NCI-H2171 (cell line): ENCODE measurements around the gene RPS19.
"Not testable (repeated sequence)": the region's sequence is repeated elsewhere in the genome, so short reads cannot be mapped to it uniquely, and the experiment has no call there.

ENCODE experiments used
- DNase-seq: peaks from one replicate; lab custom pipeline; 2025; lab: John Stamatoyannopoulos, UW

Gene RPS19

GRCh38 chr19:41860419-41861115 is 512 bp downstream of the RPS19 start:
- DNase-seq = no peak

- no peak for DNase-seq
Measured at GRCh38 chr19:41861116-41861768, 1.2 kb downstream of the RPS19 start.

- no peak for DNase-seq
Measured at GRCh38 chr19:41861846-41862245, 1.8 kb downstream of the RPS19 start.

GRCh38 chr19:41862445-41862986 is 2.5 kb downstream of the RPS19 start:
- no peak for DNase-seq

DNA sequence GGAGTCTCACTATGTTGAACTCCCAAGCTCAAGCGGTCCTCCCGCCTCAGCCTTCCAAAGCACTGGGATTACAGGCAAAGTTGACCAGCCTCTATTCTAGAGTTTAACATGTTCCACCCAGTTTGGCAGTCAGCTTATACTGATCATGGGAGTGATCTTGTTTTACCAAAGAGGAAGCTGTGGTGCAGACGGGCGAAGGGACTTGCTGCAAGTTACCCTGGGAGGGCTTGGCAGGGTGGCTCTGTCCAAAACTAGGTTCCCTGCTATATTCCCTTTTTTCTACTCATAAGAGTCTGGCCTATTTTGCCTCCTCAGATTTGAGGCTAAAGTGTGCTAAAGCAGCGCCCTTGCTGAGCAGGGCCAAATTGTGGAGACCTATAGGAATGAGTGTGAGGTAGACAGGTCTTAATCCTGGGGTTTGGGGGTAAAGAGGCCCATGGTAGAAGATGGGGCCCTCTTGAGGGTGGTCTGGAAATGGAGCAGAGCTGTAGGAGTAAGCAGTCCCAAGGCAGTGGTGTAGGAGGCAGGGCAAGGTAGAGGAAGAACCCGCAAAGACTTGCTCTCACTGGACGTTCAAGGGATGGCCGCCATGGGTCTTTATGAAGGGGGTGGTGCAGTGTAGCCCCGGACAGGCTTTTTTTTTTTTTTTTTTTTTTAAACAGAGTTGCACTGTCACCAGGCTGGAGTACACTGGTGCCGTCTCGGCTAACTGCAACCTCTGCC is 3.3 kb downstream of the RPS19 start:
- DNase-seq = no peak

- DNase-seq = no peak
Measured at GRCh38 chr19:41864374-41864773, 4.3 kb downstream of the RPS19 start.

DNA sequence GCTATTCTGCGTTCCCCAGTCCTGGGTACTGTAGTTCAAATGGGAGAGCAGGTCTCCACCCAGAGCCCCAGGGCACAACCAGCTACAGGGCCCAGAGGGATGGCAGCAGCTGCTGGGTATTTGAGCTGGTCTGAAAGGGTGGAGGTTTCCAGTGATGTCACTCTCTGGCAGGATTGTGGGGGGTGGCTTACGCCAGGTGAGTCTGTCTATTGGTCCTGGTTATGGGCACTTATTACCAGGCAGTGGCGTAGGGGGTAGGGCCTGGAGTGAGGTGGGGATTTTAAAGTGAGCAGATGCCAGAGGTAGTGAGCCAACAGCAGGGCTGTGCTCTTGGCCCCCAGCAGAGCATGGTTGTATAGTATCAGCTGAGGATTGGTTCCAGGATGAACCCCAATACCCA is 6.2 kb downstream of the RPS19 start:
- no peak for DNase-seq

DNA sequence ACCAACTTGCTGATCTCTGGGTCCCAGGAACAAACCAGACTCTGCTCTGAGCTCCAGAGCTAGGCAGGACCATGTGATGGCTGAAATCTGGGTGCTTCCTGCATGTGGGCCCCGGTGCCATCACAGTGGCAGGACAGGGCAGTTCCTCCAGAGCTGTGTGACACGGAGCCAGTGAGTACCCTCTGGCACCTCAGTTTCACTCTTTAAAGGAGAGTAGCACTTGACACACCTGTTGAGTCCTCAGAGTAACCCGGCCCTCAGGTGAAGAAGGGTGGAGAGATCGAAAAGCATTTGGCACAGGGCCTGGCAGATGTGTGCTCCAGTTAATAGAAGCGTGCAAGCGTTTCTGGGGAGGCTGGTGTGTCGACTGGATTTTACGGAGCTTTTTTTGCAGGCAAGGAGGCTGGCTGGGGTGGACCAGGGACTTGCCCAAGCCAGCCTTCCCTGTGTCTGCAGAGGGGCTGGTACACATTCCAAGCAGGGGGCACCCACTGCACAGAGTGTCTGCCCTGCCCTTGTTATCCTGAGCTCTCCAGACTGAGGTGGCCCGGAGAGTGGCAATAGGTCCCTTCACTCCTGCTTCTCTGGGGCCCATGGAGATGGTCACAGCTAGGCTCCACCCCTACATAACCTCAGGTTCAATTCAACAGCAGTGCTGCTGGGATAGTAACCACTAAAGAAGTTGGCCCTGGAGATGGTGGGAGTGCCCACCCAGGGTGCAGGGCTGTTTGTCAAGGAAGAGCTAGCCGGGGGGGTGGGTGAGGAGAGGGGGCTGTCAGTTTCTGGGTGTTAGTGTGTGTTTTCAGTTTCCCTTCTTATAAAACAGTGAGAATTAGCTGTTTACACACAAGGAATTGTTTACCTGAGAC is 8.3 kb downstream of the RPS19 start:
- no peak for DNase-seq

DNA sequence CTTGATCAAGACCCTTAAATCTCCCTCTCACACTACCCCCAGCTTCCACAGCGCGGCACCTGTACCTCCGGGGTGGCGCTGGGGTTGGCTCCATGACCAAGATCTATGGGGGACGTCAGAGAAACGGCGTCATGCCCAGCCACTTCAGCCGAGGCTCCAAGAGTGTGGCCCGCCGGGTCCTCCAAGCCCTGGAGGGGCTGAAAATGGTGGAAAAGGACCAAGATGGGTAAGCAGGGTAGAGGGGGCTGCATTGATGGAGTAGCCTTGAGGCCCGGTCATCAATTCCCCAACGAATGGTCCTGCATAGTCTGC is 8.9 kb downstream of the RPS19 start:
- no peak for DNase-seq

GRCh38 chr19:41869374-41869955 is 9.4 kb downstream of the RPS19 start:
- DNase-seq = no peak

- DNase-seq = no peak
Measured at GRCh38 chr19:41870401-41870873, 10.4 kb downstream of the RPS19 start.

GRCh38 chr19:41871573-41872383 is 11.7 kb downstream of the RPS19 start:
- DNase-seq = no peak

DNA sequence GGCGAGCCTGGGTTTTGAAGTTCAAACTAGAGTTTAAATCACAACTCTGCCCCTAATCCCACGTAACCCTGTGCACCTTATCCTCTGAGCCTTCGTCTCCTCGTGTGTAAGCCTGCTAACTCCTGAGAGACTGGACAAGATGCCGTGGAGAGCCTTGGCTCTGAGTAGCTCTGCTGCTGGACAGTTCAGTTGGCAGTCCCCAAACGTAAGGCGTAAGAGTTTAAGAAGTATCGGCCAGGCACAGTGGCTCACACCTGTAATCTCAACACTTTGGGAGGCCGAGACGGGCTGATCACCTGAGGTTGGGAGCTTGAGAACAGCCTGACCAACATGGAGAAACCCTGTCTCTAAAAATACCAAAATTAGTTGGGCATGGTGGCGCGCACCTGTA is 12.3 kb downstream of the RPS19 start:
- no peak for DNase-seq

DNA sequence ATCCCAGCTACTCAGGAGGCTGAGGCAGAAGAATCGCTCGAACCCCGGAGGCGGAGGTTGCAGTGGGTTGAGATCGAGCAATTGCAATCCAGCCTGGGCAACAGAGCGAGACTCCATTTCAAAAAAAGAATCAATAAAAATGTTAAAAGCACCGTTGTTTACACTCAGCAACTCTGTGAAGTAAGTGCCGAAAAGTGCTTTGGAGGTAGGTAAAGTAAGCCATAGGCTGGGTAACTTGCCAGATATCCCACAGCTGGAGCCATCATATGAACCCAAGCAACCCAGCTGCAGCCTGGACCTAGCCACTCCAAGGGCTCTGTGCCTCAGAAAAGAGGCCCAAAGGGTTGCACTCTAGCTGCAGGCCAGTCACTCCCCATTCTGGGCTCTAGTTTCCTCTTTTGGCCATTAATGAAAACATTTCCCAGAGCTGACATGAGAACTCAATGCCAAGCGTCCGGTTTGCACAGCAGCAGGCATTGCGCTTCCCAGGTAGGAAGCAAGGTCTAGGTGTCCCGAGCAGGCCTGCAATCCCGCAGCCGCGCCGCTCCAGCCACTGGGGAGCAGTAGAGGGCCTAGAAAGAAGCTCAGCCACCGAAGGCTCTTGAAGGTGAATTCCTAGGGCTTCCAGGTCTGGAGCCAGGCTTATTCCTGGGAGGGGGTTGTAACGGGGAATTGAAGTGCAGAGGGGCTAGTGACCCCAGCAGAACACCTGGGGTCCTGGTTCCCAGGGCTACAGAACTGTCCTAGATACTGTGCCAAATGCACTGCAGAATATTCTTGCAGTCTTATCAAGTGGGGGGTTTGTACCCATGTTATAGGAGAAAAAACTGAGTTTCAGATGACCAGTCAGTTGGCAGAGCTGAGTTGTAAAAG is 13.0 kb downstream of the RPS19 start:
- peak; percentile 64 for DNase-seq

- not testable (repeated sequence) for DNase-seq
Measured at GRCh38 chr19:41875973-41876372, 15.9 kb downstream of the RPS19 start.

DNA sequence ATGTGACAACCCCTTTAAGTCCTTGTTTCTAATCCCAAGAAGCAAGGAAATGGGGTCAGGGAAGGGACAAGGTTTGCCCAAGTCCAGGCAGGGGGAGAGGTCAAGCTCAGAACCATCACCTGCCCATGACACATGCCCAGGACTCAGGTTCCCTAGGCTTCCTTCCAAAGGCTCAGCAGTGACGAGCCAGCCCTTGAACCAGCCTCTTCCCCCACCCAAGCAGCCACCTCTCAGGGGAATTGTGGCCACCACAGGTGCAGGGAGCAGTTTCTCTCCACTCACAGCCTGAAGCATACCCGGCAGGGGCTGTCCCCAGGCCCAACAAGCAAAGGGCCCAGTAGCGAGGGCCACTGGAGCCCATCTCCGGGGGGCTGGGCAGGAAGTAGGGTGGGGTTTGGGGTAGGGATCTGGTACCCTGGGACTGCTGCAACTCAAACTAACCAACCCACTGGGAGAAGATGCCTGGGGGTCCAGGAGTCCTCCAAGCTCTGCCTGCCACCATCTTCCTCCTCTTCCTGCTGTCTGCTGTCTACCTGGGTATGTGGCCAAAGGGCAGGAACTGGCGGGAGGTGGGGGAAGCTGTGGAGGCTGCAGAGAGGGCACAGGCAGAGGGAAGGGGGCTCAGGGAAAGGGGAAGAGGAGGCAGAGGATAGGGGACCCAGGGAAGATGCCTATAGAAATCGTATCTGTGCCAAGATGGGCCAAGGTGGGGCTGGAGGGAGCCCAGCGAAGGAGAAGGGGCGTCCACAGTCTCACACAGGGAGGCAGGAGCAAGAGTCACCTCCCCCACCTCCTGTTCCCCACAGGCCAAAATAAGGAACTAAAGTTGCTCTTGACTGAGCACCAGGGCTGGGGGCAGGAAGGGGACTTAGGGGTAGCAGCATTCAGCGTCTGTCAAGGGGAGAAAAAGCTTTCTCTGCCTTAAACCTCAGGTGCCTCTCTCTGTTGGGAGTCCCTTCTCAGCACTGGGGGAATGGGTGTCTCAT is 17.1 kb downstream of the RPS19 start, which contains the start of gene CD79A:
Gene CD79A (plus strand): TSS at position 433 of the 986 bp plus-strand sequence. CDS start 26 bp downstream, at position 459.
- DNase-seq = no peak

DNA sequence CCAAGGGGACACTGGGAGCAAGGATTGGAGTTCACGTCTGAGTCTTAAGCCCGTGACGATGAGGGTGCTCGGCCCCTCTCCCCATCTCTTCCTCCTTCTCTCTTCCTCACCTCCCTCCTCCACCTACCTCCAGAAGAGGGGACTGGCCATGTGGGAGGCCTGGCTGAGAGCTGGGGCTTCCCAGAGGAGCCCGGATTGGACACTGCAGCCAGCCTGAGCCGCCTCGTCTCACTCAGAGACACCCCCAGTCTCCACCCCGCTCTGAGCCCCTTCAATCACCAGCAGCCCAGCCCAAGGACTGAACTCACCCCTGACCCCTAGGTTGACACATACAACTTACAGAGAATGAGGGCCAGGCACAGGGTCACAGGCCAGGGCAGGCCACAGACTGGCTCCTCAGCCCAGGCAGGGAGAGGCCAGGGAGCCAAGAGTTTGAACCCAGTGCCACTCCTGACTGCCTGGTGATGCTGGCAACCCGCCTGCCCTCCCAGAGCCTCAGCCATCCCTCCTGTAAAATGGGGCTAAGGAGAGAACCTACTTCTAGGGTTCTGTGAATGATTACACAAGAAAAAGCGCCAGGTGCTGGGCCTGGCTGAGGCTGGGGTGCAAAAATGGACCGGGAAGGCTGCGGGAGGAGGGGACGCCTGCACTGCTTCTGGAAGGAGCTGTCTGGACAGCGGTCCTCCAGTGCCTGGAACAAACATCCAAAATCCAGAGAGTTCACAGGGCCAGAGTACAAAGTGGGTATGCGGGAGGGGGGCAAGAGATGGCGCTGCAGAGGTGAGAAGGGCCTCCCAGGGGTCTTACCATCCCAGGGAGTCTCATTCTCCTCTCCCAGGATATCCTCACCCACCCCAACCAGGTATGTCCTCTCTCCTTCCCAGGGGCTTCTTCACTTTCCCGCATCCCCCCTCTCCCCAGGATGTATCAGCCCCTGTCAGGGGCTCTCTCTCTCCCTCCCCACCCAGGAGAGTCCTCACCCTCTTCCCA is 18.2 kb downstream of the RPS19 start:
- no peak for DNase-seq
